NCI-H187 (cell line): ENCODE results near the gene BEND7.
A peak's percentile ranks its signal among the peaks of the same experiment; 100 is the strongest.
"Not testable (repeated sequence)": the region's sequence is repeated elsewhere in the genome, so short reads cannot be mapped to it uniquely, and the experiment has no call there.

ENCODE experiments used
- DNase-seq, 2 experiments: peaks; one replicate each; lab custom pipeline; 2025; lab: John Stamatoyannopoulos, UW

BEND7 gene

GRCh38 chr10:13483073-13483472, 45.7 kb downstream of the BEND7 start:
- DNase-seq, result no peak

- no peak for DNase-seq
These were observed 47.1 kb downstream of the BEND7 start for GRCh38 chr10:13481690-13482089.

- DNase-seq, result no peak
These were observed 53.7 kb downstream of the BEND7 start for GRCh38 chr10:13475124-13475523.

- no peak for DNase-seq
These were observed 54.8 kb downstream of the BEND7 start for GRCh38 chr10:13473986-13474385.

- DNase-seq, result no peak
These were observed 56.5 kb downstream of the BEND7 start for GRCh38 chr10:13472359-13472758.

- no peak for DNase-seq
These were observed 58.5 kb downstream of the BEND7 start for GRCh38 chr10:13470270-13470669.

GRCh38 chr10:13462551-13462950, 66.3 kb downstream of the BEND7 start:
- DNase-seq, result no peak

- DNase-seq, result no peak
These were observed 70.2 kb downstream of the BEND7 start for GRCh38 chr10:13458687-13459012.

- DNase-seq, result no peak
These were observed 70.7 kb downstream of the BEND7 start for GRCh38 chr10:13457958-13458686.

- no peak for DNase-seq
These were observed 74.9 kb downstream of the BEND7 start for GRCh38 chr10:13453896-13454295.

- no peak for DNase-seq
These were observed 78.7 kb downstream of the BEND7 start for GRCh38 chr10:13450069-13450468.

- no peak for DNase-seq
These were observed 79.5 kb downstream of the BEND7 start for GRCh38 chr10:13449296-13449695.

GRCh38 chr10:13448216-13448615, 80.6 kb downstream of the BEND7 start:
- DNase-seq, result no peak

GRCh38 chr10:13445656-13446400, 83.0 kb downstream of the BEND7 start:
- DNase-seq, result no peak

GRCh38 chr10:13441476-13441875, 87.3 kb downstream of the BEND7 start:
- DNase-seq, result no peak

- peak in 1 of 2 experiments; percentile 21 for DNase-seq
These were observed 88.4 kb downstream of the BEND7 start for GRCh38 chr10:13440185-13441061.

GRCh38 chr10:13439313-13440184, 89.3 kb downstream of the BEND7 start:
- no peak for DNase-seq

- no peak for DNase-seq
These were observed 91.7 kb downstream of the BEND7 start for GRCh38 chr10:13437026-13437555.

GRCh38 chr10:13427943-13428342, 100.9 kb downstream of the BEND7 start:
- DNase-seq, result not testable (repeated sequence)

- DNase-seq, result no peak
These were observed 103.4 kb downstream of the BEND7 start for GRCh38 chr10:13425397-13425796.

- no peak for DNase-seq
These were observed 106.0 kb downstream of the BEND7 start for GRCh38 chr10:13422800-13423199.
